ENCODE results near the gene MRPS27. TPM values are rescaled to one million over a fixed set of nuclear protein-coding genes. Genes with fewer than 3 reads are reported as not detected.

The MRPS27 gene
- total RNA-seq, 1 donor = 83.6 TPM

DNA sequence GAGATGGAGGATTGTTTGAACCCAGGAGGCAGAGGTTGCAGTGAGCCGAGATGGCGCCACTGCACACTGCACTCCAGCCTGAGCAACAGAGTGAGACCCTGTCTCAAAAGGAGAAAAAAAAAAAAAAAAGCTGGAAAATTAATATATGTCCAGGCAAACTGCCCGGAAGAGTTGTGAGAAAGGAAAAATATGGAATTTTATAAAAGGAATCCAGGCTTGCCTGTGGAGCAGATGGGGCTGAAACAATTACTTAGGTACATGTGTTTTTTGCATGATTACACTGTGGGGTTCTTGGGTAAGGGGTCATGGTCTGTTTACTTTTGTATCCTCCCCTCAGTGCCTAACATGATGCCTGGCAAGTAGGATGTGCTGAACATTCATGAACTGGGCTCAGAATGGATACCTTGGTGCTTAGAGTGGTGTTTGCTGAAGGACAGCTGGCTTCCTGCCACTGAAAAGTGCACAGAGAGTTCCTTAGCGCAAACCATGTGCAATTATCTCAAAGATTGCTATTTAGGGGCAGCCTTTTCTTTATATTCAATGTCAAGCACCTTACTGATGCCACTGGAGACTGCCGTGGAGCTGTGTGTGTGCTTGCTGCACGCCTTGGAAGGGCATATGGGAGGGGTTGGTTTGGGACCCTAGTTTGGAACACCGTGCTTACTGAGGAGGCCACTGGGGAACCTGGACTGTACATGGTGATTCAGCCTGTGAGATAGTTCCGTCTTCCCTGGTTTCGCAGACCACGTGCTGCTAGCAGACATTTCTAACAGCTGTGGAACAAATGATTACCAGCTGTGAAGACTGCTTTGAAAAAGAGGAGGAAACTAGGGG, 134.3 kb downstream of the MRPS27 start:
- no peak for DNase-seq (ENCODE audit: low read depth)
- H3K4me3 ChIP-seq (ENCODE audit: low read depth, low read length) = no peak overlapping the region
- TF ChIP-seq, protein P1, sequence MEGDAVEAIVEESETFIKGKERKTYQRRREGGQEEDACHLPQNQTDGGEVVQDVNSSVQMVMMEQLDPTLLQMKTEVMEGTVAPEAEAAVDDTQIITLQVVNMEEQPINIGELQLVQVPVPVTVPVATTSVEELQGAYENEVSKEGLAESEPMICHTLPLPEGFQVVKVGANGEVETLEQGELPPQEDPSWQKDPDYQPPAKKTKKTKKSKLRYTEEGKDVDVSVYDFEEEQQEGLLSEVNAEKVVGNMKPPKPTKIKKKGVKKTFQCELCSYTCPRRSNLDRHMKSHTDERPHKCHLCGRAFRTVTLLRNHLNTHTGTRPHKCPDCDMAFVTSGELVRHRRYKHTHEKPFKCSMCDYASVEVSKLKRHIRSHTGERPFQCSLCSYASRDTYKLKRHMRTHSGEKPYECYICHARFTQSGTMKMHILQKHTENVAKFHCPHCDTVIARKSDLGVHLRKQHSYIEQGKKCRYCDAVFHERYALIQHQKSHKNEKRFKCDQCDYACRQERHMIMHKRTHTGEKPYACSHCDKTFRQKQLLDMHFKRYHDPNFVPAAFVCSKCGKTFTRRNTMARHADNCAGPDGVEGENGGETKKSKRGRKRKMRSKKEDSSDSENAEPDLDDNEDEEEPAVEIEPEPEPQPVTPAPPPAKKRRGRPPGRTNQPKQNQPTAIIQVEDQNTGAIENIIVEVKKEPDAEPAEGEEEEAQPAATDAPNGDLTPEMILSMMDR (IDR thresholded peaks at IDR 0.05; ENCODE audit: insufficient read depth, low read length) = no peak

DNA sequence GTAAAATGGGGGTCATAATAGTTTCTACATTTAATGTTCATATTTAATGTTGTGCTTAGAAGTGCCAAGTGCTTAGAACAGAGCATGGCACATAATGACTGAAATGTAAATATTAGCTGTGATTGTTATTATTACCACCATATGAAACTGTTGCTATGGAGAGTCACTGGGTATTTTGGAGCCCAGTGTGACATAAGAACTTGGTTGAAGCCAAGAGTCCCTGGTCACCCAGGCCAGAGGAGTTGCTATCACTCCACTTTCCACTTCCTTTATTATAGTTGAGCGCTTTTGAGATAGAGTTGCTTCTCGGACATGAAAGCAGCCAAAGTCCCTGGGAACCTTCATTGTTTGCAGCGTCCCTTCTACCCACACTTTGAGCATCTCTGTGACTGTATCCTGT, 135.6 kb downstream of the MRPS27 start:
- DNase-seq (ENCODE audit: low read depth) = no peak
- TF ChIP-seq, protein P1 (IDR thresholded peaks at IDR 0.05; ENCODE audit: insufficient read depth, low read length) = no peak
- no peak overlapping the region for H3K4me3 ChIP-seq (ENCODE audit: low read depth, low read length)

DNA sequence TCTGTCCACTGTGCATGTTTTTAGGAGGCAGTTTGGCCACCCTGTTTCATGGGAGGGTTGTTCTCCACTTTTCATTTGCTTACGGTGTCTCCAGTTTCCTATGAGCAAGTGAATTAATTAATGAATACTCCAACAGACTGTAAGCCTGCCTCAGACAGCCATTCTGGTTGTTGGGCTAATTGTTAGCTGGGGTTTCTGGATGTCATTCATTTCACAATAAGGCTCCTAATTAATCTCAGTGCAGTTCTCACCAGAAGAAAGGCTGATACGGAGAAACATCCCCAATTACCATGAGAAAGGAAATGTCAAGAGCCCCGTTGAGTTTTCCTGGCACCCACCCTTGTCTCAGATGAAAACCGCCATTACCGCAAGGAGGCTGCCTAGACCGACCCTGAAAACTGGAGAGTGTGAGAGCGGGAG, 136.9 kb downstream of the MRPS27 start:
- DNase-seq (ENCODE audit: low read depth) = no peak
- TF ChIP-seq, protein P1 (IDR thresholded peaks at IDR 0.05; ENCODE audit: insufficient read depth, low read length) = no peak

DNA sequence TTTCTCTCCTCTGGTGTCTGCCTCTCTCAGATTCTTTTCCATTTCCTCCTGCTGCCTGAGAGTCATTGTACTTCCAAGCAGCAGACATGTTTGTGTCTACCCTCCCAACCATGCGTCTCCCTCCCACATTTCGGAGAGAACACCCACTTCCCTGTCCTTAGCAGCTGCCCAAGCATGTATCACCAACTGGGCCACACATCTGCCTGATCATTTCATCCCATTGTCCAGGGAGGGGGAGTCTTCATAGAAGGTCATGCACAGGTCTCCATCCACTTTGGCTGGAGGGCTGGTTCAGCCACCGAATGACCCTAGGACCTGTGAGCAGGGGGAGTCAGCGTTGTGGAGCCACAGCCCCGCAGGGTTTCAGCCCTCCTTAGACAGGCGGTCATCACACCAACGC, 137.4 kb downstream of the MRPS27 start:
- no peak for DNase-seq (ENCODE audit: low read depth)
- H3K4me3 ChIP-seq (ENCODE audit: low read depth, low read length) = no peak overlapping the region
- TF ChIP-seq, protein P1 (IDR thresholded peaks at IDR 0.05; ENCODE audit: insufficient read depth, low read length) = no peak

More for the DNA sequence above, 136.9 kb downstream of the MRPS27 start:
- H3K4me3 ChIP-seq (ENCODE audit: low read depth, low read length) = no peak overlapping the region

DNA sequence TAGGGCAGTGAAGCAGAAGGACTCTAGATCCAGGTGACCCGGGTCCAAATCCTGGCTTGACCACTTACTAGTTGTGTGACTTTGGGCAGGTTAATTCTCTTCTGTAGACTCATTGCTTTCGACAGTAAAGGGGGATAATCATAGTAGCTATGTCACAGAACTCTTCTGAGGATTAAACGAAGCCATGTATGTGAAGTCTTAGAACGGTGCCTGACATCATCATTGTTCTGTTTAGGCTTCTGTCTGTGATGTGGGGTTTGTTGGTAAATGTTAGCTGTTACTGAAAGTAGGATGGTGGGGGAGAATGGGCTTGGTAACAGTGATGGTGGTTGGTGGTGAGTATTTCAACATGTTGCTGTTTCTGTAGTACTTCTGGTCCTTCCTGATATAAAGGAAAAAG, 139.1 kb downstream of the MRPS27 start:
- H3K4me3 ChIP-seq (ENCODE audit: low read depth, low read length) = peak overlapping the region; percentile 1
- DNase-seq (ENCODE audit: low read depth) = no peak
- TF ChIP-seq, protein P1 (IDR thresholded peaks at IDR 0.05; ENCODE audit: insufficient read depth, low read length) = no peak

DNA sequence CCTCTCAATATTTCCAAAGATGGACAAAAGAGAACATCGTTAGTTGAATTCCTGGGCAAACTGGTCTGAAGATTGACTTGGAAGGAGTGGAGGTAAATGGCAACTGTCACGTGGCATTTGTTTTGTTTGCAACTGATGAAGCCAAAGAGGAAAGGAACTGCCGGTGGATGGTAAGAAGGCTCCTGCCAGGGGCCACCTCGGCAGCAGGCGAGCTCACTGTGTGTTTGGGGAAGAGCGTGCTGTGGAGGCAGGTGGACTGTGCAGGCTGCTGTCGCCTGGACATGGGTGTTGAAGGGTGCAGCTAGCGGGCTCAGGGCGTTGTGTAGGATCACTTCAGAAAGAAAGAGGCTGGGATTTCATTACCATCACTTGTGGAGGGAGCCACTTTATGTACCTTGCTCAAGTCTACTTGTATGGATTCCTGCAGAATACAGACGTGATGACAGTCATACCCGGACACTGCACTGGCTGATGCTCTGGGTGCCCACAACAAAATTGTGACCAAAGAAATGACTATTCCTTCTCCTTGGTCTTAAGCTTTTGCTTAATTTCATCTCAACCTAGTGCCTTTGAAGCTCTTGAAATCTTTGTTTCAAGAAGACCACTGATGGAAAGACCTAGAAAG, 140.1 kb downstream of the MRPS27 start:
- no peak for DNase-seq (ENCODE audit: low read depth)
- peak overlapping the region; percentile 58 for H3K4me3 ChIP-seq (ENCODE audit: low read depth, low read length)
- TF ChIP-seq, protein P1 (IDR thresholded peaks at IDR 0.05; ENCODE audit: insufficient read depth, low read length) = no peak

Measured in fibroblast of the aortic adventitia (primary cell).